LNCaP clone FGC (cell line): ENCODE results near the gene EFCAB13.

Experiments used
- DNase-seq: peaks from one replicate; pipeline ENCODE4 v3.0.0-alpha.2; 2011; ENCODE audit warnings: low read depth
- H3K4me3 ChIP-seq: 2 replicates; pipeline ENCODE4 v1.5.1; 2011; ENCODE audit warnings: mild to moderate bottlenecking, low read depth, low read length, control low read depth
- CTCF ChIP-seq: IDR thresholded peaks from 2 replicates; pipeline ENCODE4 v1.5.1; 2012; ENCODE audit warnings: mild to moderate bottlenecking; ENCODE audit not compliant: control insufficient read depth, insufficient read depth; ENCODE audit errors: extremely low read depth

The EFCAB13 gene

GRCh38 chr17:47299239-47299910 is 24.4 kb upstream of the EFCAB13 start:
- no peak overlapping the region for H3K4me3 ChIP-seq
- no peak for TF ChIP-seq CTCF
- DNase-seq = no peak

GRCh38 chr17:47300718-47301117 is 23.0 kb upstream of the EFCAB13 start:
- no peak for DNase-seq
- TF ChIP-seq CTCF = no peak
- H3K4me3 ChIP-seq = no peak overlapping the region

GRCh38 chr17:47301161-47301560 is 22.6 kb upstream of the EFCAB13 start:
- TF ChIP-seq CTCF = no peak
- DNase-seq = no peak
- no peak overlapping the region for H3K4me3 ChIP-seq

GRCh38 chr17:47301831-47302230 is 21.9 kb upstream of the EFCAB13 start:
- no peak overlapping the region for H3K4me3 ChIP-seq
- no peak for DNase-seq
- TF ChIP-seq CTCF = no peak

GRCh38 chr17:47304186-47304585 is 19.6 kb upstream of the EFCAB13 start:
- DNase-seq = no peak
- no peak for TF ChIP-seq CTCF
- H3K4me3 ChIP-seq = no peak overlapping the region

GRCh38 chr17:47305302-47305923 is 18.3 kb upstream of the EFCAB13 start:
- DNase-seq = no peak
- TF ChIP-seq CTCF = no peak
- no peak overlapping the region for H3K4me3 ChIP-seq
